ENCODE results near the gene ZNF609.

The ZNF609 gene

DNA sequence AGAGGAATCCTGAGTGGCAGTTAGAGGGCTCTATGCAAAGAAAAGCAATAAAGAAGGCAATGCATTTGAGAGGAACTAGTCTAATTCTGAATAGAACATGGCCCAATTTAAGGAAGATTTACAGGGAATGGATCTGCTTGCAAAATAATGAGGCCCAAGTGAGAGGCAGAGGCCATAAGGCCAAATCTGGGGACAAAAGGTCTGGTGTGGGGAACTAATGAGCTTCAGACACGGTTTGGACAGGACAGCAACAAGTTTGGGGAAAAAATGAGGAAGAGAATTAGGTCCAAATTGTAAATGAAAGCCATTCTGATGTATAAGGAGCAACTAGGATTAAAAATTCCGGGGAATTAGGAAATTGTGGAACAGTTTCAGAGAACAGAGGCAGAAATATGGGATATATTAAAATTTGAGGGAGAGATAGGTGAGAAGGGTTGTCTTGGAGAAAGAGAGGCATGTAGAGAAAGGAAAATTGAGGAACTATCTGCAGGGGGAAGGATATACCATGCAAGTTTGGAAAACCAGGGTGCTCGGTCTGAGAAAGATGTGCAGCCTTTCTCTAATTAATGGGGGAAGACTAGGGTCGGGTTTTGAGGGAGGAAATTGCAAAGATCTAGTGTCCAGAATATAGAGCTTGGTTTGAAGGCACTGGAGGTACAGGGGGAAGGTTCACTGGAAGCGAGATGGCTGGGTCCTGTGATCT is 241.3 kb downstream of the ZNF609 start:
- DNase-seq: no peak

- peak; percentile 90 to 98 for DNase-seq
Observed at GRCh38 chr15:64702816-64703631, 242.6 kb downstream of the ZNF609 start.

DNA sequence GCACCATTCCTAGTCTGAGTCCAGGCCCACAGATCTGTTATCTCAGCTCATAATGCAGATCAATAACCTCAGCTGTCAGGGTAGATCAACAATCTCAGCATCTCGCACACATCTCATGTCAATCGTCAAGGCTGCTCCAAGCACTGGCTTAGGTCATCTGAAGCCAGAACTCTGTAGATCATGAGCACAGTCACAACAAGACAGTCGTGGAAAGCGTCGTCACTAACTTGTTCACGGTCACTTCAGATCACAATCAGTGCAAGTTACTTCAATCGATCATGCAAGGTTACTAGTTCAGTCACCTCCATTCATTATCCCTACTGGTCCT is 243.2 kb downstream of the ZNF609 start:
- no peak for DNase-seq

- DNase-seq: no peak
Observed at GRCh38 chr15:64705006-64705405, 244.6 kb downstream of the ZNF609 start.

DNA sequence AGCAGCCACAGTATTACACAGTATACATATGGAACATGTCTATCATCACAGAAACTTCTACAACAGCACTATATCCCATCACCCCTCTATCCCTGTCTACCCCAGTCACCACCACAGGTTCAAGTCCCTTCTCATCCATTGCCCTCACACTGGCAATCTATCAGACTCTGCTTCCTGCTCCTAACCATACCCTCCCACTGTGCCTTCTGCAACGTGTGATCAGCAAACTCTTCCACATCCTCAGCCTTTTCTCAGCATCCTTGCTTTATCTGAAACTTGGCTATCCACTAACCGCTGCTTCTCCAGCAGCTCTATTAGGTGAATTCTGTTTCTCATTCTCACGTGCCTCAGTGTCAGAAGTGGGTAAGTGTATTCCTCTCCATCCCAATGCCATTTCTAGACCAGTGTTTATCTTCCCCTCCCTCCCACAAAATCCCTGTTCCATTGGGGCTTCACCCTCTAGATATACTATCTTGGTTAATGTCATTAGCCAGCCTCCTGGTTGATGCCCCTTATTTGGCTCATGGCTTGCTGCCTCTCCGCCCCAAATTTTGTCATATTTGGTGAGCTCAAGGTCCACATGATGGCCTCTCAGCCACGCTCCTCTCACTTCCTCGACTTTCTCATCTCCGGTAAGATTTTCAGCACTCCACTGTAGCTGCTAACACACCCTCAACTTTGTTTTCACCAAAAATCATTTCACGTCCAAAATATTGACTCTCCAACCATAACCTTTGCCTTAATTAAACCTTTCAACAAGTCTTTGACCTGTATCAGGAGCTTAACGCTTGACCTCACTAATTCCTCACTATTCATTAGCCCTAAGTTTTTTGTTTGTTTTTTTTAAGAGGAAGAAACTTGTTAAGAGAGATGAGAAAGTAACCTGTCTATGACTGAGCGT is 245.9 kb downstream of the ZNF609 start:
- no peak for DNase-seq

- no peak for DNase-seq
Observed at GRCh38 chr15:64710676-64711428, 250.5 kb downstream of the ZNF609 start.

GRCh38 chr15:64712353-64712752 is 252.0 kb downstream of the ZNF609 start:
- no peak for DNase-seq

- no peak for DNase-seq
Observed at GRCh38 chr15:64713592-64713991, 253.2 kb downstream of the ZNF609 start.

DNA sequence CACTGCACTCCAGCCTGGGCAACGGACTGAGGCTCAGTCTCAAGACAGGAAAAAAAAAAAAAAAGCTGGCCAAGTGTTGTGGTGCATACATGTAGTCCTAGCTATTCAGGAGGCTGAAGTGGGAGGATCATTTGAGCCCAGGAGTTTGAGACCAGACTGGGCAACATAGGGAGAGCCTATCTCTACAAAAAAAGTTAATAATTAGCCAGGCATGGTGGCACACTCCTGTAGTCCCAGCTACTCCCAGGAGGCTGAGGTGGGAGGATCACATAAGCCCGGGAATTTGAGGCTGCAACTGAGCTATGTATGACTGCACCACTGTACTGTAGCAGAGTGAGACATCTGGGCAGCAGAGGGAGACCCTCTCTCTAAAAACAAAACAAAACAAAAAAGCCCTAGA is 256.1 kb downstream of the ZNF609 start:
- no peak for DNase-seq

DNA sequence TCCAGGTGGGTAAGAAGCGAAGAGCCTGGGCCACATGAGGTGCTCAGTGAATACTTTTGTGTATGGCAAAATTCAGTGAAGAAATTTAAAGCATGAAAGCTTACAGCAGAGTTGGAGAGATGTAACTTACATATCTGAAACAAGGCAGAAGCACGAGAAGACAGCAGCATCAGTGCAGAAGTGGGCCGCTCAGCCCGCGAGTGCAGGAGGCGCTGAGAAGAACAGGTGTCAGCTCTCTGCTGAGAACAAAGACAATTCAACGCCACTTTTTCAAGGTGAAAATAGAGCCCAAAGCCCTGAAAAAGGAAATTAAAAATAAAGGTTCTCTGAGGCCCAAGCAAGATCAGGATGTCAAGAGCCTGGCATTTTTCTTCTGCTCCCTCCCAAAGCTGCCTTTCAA is 256.8 kb downstream of the ZNF609 start:
- no peak for DNase-seq

- peak in 1 of 2 experiments; percentile 13 for DNase-seq
Observed at GRCh38 chr15:64717735-64718495, 257.5 kb downstream of the ZNF609 start.

- no peak for DNase-seq
Observed at GRCh38 chr15:64720188-64720587, 259.8 kb downstream of the ZNF609 start.

GRCh38 chr15:64730151-64730550 is 269.8 kb downstream of the ZNF609 start:
- DNase-seq: no peak

DNA sequence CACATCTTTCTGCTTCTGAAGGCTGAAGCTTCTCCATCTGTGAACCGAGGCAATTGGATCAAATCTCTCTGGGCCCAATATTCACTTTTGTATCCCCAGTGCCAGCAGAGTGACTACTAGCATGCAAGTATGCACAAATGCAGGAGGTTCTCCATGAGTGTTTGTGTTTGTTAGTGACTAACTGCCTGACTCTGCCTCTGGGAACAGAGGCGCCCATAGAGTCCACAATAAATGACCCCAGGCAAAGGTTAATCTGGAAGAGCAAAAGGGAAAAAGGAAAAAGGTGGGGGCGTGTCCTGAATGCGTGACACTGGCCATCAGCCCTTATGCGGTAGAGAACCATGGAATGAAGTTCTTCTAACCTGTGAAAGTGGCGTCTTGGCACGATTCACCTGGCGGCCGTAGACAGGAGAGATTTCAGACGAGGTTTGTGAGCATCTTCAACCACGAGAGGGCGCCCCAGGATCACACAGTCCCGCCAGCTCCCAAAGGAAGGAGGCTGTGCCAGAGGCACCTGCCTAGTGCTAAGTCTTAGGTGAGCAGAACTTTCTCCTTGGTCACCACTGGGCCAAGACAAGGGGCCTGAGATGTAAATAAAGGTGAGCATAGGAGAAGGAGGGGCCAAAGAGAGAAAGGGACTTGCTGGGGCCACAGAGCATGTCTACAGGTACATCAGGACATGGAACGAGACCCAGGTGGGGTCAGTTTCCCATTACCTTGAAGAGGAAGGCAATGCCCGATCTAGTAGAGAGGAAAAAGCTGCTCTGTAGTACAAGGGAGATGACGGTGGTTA is 270.8 kb downstream of the ZNF609 start:
- peak; percentile 73 to 86 for DNase-seq

- no peak for DNase-seq
Observed at GRCh38 chr15:64731805-64732151, 271.4 kb downstream of the ZNF609 start.

- DNase-seq: no peak
Observed at GRCh38 chr15:64732156-64732860, 271.9 kb downstream of the ZNF609 start.
